ENCODE results near the gene BHLHA15.

The BHLHA15 gene

DNA sequence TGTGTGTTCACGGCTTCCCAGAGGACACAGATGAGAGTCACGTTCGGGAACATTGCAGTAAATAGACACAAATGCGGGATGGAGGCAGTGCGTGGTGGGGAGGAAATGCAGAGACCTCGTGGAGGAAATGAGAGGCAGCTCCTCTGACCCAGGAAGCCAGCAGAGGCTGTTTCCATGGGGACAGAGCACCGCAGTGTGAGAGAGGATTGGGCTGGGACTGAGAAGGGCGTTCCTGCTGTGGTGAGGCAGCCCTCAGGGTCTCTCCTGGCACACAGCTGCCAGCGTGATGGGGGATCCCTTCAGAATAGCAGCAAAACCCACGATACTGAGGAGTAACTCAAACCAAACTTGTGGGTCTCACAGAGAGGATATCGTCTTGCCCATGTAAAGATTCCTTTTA, 21.7 kb upstream of the BHLHA15 start:
- no peak for DNase-seq

DNA sequence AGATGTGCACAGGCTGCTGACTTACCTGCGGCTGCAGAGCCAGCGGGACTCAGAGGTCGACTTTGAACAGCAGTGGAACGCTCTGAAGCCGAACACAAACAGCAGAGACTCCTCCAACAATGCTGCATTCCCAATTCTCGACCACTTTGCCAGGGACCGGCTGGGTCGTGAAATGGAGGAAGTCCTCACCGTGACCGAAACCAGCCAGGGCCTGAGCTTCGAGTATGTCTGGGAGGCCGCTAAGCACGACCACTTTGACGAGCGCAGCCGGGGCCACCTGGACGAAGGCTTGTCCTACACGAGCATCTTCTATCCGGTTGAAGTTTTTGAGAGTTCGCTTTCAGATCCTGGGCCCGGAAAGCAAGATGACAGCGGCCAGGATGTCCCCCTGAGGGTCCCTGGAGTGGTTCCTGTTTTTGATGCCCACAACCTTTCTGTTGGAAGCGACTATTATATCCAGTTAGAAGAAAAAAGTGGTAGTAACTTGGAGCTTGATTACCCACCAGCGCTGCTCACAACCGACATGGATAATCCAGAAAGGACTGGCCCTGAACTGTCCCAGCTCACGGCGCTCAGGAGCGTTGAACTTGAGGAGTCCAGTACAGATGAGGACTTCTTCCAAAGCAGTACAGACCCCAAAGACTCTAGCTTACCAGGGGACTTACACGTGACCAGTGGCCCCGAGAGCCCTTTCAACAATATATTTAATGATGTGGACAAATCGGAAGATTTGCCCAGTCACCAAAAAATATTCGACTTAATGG, 19.4 kb upstream of the BHLHA15 start:
- DNase-seq: no peak

DNA sequence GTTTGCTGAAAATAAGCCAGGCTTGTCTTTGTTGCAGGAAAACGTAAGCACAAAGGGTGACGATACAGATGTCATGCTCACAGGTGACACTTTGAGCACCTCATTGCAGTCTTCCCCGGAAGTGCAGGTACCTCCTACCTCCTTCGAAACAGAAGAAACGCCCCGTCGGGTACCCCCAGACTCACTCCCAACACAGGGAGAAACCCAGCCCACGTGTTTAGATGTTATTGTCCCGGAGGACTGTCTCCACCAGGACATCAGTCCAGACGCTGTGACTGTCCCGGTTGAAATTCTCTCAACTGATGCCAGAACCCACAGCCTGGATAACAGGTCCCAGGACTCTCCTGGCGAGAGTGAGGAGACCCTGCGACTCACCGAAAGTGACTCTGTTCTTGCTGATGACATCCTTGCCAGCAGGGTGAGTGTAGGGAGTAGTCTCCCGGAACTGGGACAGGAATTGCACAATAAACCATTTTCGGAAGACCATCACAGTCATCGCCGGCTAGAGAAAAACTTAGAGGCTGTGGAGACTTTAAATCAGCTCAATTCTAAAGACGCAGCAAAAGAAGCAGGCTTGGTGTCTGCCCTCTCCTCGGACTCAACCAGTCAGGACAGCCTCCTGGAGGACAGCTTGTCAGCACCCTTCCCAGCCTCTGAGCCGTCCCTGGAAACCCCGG, 18.3 kb upstream of the BHLHA15 start:
- DNase-seq: no peak

DNA sequence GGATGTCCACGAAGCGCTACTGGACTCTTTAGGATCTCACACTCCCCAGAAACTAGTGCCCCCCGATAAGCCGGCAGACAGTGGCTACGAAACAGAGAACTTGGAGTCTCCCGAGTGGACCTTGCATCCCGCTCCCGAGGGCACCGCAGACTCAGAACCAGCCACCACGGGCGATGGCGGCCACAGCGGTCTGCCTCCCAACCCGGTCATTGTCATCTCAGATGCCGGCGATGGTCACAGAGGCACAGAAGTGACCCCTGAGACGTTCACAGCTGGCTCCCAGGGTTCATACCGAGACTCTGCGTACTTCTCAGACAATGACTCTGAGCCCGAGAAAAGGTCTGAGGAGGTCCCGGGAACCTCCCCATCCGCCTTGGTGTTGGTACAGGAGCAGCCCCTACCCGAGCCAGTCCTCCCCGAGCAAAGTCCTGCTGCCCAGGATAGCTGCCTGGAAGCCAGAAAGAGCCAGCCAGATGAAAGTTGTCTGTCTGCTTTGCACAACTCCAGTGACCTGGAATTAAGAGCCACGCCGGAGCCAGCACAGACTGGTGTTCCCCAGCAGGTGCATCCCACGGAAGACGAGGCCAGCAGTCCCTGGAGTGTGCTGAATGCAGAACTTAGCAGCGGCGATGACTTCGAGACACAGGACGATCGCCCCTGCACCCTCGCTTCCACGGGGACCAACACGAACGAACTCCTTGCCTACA, 17.6 kb upstream of the BHLHA15 start:
- DNase-seq: no peak

DNA sequence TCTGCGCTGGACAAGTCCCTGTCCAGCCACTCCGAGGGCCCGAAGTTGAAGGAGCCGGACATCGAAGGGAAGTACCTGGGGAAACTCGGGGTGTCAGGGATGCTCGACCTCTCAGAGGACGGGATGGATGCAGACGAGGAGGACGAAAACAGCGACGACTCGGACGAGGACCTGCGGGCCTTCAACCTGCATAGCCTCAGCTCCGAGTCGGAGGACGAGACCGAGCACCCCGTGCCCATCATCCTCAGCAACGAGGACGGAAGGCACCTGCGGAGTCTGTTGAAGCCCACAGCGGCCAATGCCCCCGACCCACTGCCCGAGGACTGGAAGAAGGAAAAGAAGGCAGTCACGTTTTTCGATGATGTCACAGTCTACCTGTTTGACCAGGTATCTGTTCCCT, 17.1 kb upstream of the BHLHA15 start:
- no peak for DNase-seq

DNA sequence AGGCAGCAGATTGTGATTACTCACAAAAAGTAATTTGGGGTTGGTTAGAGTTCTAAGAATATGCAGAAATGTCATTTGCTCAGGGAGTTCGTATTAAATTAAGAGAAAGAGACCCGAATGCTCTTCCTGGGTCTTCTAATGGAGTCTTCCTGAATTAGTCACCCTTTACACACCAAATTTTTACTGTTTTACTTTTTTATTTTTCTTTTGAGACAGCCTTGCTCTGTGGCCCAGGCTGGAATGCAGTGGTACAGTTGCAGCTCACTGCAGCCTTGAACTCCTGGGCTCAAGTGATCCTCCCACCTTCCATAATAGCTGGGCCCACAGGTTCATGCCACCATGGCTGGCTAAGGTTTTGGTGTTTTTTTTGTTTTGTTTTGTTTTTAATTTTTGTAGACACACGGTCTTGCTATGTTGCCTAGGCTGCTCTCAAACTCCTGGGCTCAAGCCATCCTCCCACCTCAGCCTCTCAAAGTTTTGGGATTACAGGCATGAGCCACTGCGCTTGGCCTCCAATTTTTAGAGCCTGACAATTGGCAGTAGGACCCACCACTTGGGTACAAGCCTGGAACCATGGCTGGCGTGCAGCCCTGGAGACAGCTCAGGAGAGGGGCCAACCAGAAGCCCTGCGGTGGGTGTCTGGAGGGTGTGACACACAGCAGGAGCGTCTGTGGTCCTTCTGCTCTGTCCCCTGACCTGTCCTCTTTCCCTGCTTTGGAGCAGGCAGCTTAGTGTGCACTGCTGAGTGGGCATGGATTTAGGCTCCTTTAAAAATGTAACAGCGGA, 16.4 kb upstream of the BHLHA15 start:
- no peak for DNase-seq

DNA sequence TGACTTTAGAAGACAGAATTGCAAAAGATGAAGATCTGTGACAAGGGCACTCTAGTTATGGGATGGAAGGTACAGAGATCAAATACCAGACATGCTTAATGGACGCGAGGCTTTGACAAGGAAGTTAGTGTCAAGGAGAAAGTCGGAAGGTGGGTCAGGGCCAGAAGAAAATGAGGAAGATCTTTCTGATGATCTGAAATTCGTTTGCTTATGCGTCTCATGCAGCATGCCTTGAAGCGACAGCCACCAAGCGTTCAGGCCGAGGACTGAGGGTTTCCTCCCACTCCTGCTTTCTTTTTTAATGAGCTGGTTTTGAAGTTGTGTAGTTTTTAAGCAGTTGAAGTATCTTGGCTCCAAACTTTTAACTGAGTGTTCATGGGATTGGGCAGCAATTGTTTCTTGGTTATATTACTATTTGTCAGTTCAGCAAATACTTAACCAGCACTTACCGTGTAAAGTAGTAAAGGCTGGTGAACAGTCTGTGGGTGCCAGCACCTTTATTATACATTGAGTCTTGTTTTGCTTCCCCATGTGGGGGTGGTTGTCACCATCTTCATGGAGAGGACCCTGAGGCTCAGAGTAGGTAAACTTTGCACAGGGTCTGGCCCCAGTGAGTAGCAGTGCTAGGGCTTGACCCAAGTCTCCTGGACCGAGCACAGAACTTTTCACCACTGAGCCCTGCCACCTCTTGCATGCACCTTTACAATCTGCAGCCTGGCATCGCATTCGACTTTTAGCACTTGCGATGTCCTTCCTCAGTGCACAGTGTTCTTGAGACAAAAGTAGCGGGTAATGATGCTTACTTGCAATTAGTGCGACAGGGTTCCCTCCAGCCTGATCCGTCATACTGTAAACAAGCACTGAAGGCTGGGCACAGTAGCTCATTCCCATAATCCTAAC, 14.3 kb upstream of the BHLHA15 start:
- DNase-seq: no peak

DNA sequence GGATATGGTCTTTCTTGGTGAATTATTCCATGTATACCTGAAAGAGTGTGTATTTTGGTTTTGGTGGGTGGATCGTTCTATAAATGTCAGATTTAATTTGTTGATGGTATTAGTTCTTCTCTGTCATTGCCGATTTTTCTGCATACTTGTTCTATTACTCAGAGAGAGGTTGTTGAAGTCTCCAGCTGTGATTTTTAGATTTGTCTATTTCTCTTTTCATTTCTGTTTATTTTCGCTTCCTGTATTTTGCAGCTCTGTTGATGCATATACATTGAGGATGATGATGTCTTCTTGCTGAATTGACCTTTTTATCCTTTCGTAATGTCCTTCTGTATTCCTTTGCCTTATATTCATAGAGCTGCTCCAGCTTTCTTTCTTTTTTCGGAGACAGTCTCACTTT, 12.1 kb upstream of the BHLHA15 start:
- no peak for DNase-seq

DNA sequence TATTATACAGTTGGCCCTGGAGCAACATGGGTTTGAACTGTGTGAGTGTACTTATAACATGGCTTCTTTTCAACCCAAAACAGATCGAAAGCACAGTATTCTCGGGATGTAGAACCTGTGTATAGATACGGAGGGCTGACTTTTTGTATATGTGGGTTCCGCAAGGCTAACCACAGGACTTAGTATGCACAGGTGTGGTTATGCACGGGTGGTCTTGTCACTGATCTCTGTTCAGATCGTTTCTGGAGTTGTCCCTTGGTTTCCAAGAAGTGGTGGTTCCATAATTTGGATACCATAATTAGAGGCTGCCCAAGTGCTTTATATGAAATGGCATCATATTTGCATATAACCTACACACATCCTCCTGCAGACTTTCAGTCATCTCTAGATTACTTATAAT, 10.9 kb upstream of the BHLHA15 start:
- no peak for DNase-seq

DNA sequence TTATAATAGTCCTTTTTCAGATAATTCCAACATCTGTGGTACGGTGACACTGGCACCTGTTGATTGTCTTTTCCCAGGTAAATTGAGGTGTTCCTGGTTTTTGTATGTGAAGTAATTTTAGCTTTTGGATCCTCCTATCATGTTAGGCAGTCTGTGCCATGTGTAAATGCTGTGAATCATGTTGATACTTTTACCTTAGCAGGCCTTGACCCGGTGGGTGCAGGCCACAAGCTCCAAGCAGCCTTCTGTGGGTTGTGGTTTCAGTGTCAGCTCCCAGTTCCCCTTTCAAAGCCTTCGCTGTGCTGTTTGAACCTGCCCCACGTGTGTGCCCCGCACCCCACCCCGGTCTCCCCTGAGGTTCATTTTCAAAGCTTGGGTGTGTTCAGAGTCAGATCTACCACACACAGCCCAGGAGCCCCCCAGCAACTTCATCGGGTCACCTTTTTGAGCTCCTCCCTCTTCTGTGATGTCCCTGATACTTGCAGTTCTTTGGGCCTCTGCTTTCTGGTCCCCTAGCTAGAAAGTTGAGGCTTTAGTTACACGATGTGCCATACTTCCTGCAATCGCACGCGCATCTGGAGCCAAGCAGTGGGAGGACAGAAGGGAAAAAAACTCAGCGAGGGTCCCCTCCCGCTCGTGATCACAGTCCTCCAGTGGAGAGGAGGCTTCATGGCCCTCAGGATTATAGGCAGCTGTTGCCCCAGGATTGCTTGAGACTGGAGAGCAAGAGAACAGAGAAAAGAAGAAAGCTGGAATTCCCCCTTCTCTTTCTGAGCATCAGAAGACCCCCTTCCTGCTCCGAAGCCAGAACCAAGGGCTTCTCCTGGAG, 8.7 kb upstream of the BHLHA15 start:
- DNase-seq: no peak

DNA sequence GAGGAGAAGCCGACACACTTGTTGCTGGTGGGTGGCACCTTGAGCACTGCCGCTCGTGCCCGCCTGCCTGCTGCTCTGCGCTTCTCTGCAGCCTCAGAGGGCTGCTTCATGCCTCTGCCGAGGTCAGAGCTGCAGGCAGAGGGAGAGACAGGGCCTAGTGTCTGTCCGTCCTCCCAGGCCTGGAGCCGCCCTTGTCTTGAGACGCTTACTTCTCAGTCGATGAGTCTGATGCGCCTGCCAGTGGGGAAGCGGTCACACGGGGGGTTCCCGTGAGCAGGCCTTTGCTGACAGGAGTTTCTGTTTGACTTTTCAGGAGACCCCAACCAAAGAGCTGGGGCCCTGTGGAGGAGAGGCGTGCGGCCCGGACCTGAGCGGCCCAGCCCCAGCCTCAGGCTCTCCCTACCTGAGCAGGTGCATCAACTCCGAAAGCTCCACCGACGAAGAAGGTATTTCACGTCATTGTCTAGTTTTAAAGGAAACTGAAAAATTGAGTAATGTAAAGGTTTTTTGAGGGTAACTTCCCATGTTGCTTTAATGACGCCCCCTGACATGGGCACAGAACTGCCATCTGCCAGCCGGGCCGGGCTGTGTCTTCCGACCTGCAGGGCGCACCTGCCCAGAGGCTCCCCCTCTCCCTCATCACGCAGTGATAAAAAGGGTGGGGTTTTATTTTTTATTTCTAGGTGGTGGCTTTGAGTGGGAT, 7.8 kb upstream of the BHLHA15 start:
- DNase-seq: no peak

DNA sequence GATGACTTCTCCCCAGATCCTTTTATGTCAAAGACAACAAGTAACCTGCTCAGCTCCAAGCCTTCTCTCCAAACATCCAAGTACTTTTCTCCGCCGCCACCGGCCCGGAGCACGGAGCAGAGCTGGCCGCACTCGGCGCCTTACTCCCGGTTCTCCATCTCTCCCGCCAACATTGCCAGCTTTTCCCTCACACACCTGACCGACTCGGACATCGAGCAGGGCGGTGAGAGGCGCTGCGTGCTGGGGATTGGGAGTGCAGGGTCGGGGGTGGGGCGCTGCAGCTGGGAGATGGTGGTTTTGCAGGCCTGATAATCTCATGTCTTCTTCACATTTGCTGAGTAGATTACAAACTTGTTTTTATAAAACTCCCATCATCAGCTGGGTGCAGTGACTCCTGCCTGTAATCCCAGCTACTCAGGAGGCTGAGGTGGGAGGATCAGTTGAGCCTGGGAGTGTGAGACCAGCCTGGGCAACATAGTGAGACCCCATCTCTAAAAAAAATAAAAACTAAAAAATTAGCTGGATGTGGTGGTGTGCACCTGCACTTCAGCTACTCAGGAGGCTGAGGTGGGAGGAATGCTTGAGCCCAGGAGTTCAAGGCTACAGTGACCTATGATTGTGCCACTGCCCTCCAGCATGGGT, 7.2 kb upstream of the BHLHA15 start:
- DNase-seq: no peak

DNA sequence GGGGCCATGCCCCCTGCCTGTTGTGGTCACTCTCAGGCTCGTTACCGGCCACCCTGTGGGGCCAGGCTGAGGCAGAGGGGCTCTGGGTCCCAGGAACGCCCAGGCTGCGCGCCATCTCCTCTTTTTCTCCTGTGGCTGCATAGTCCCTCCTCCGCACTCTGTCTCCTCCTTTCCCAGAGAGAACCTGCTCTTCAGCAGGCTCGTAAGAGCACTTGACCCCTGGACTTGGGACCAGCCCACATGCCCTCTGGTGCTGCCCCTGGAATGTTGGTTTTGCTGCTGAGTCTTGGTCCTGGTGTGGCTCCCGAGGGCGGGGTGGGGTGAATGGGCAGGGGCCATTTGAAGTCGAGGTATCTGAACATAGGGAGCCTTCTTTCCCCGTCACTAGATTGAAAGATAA, 6.6 kb upstream of the BHLHA15 start:
- DNase-seq: no peak

DNA sequence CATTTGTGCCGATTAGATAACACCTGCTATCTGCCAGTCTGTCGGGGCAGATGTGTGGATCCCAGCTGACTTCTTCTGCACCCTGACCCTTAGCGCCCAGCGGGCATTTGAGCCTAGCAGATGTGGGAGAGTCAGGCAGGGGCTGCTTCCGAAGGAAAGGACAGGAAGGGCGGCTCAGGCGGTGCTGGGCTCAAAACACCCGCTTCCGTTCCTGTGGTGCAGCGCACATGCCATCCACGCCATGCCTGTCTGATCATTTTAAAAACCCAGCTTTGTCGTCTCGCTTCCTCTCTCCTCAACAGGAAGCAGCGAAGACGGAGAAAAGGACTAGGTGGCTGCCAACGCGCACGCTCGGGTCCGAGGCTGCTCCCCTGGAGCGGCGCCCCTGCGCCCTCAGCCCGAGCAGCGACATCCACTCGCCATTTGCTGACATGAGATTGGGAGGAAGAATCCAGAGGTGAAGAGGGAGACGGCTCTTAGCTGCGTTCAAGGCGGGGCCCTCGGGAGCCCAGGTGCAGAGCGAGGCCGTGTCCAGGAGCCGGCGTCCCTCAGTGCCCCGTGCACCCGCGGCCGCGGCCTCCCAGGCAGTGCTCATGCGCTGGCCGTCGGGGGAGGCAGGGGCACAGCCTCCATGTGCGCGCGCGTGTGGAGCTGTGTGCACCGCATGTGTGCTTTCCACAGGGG, 5.9 kb upstream of the BHLHA15 start:
- no peak for DNase-seq

DNA sequence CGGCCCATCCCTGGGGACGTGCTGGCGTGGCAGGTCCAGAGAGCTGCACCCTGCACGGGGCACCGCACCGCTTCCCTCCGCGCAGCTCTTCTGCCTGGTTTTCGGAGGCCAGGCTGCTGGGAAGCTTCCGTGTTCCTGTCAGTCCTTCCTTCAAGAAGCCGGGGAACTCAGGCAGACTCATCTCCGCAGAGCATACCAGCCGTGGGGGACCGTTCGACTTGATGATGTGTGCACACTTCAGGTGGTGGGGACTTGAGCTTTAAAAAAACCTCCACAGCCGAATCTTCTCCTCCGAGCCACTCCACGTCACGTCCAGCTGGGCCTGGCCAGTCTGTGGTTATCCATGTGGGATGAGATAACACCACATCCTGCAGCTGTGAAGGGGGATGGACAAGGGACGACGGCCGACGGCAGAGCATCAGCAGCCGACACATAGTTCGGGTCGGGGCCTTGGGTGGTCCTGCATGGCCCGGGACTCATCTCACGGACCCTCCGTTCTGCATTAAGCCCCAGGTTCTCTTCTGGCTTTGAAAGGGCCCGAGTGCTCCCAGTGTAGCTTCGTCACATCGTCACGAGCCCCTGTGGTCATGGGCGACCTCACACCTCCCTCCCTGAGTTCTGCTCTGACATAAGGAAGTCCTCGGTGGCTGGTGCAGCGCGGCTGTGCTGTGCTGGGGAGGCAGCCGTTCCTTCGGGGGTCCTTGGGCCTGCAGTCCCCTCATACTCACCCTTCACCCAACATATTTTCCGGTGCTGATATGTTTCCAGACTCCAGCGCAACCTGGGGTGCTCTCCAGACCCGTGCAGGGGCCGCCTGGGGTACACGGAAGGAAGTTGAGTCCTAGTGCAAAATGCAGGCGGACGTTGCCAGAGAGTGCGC, 4.5 kb upstream of the BHLHA15 start:
- DNase-seq: no peak

DNA sequence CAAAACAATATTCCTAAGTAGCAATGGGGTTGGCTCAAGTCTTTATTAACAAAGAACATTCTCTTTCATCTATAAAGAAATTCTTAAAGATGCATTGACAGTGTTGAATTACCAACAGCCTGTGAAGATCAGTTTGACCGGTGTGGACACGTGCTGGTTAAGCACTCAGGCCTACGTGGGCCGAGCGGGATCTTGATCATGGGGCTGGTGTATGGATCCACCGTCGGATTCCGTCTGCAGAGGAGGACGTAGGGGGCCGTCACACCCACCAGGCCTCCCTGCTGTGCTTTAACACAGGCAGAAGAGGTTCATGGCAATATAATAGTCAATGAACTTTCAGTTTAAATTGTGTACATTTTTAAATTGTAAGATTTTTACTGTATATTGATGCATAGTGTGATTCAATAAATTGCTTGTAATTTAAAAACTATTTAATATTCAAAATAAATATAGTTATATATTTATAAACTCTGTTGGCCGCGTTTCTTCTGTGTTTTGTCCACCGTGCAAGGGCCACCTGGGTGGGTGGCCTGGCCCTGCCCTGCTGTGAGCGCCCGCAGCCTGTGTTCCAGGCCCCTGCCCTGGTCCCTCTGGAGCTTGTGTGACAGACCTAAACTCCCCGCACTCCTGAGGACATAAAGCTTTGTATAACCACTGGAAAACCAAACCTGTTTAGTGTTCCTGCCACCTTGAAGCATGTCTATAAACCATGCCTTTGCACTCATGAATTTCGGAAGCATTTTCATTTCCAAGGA, 1.9 kb upstream of the BHLHA15 start:
- DNase-seq: no peak

DNA sequence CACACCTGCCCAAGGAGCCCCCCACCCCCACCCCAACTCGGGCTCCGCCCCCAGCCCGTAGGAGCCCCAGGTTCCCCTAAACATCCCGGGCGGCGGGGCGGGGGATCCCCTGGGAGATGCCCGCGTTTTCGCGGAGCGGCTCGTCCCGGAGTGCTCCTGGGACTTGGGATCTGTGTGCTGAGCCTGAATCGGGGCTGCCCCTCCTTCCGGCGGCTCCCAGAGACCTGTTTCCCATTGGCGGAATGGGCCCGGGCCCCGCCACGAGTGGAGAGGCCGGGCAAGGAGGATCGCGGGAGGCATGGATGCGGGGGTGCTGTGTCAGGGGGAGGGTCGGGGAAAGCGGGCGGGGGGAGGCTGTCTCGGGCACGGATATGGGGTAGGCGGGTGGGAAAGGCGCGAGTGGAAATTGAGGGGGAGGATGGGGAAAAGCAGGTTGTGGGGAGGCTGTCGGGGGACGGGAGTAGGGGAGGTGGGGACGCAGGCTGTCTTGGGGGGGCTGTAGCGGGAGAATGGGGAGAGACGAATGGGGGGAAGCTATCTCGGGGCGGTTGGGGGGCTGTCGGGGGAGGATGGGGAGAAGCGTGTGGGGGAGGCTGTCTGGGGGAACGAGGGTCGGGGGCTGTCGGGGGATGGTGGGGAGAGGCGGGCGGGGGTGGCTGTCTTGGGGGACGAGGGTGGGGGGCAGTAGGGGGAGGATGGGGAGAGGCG, 572 bp upstream of the BHLHA15 start:
- DNase-seq: no peak
